ENCODE measurements around the gene CMPK2.

DNA sequence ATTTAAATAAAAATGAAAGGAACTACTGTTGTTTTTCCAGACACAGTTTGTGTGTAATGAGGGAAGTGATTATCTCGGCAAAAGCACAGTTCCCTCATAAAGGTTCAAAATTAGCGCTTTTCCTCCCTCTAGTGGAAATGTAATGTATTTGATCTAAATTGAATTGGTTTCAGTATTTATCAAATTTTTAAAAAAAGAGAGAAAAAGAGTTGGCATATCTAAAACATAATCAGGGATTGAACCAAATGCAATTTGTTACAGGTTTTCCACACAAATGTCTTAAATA is 37.5 kb downstream of the CMPK2 start:
- TF ChIP-seq POLR2AphosphoS5 (IDR thresholded peaks at IDR 0.05) (no peak), EP300 (IDR thresholded peaks at IDR 0.05; ENCODE audit: low read depth) (no peak), POLR2A (IDR thresholded peaks at IDR 0.05) (no peak)
